Measurements from ENCODE around the gene PEMT. TPM values are rescaled to one million over a fixed set of nuclear protein-coding genes. Genes with fewer than 3 reads are reported as not detected.

Gene PEMT
- total and polyA plus RNA-seq, 9 of the 15 experiments (the other 6 are each of a cell fraction or from before 2014, with no cell fraction given): 1.4 to 36.4 (median 13.6) TPM

- H3K4me1 ChIP-seq (replicated peaks in 1 of 2; ENCODE audit: control insufficient read depth in 2 of 2, insufficient read depth in 2 of 2, low read length in 2 of 2): peaks cover 14 to 44% of the 10 kb centered on the region in 2 experiments; a peak in 4 of 5 replicates
- no peak overlapping the region for H3K4me2 ChIP-seq (ENCODE audit: insufficient read depth, low read length)
- H3K9me1 ChIP-seq (ENCODE audit: control insufficient read depth, insufficient read depth, low read length): peaks cover 7% of the 10 kb centered on the region
- no TSS peak for BruUV-seq (replicated peaks)
- WGBS (ENCODE audit: insufficient coverage, low coverage, missing lambda C conversion rate): 79% methylated on average over 6 of the region's 7 CpGs
- H3K4me3 ChIP-seq: no peak overlapping the region
- H2AFZ ChIP-seq (ENCODE audit: low read depth, low read length): no peak overlapping the region
- no peaks in the 10 kb centered on the region for H4K20me1 ChIP-seq (replicated peaks; ENCODE audit: control insufficient read depth, insufficient read depth, low read length)
- no peak for ATAC-seq
- FAIRE-seq: no peak
- TF ChIP-seq SMAD3 (CRISPR knock-in tag; conservative IDR thresholded peaks at IDR 0.05) (no peak), FOXK2 (conservative IDR thresholded peaks at IDR 0.05 in 1 of 2, IDR thresholded peaks at IDR 0.05 in 1 of 2; ENCODE audit: low read depth in 2 of 2) (no peak), ZNF444 (CRISPR knock-in tag; IDR thresholded peaks at IDR 0.05) (no peak), FOXP1 (CRISPR knock-in tag; IDR thresholded peaks at IDR 0.05) (no peak), CHD4 (IDR thresholded peaks at IDR 0.05; ENCODE audit: insufficient read depth, insufficient replicate concordance, low read depth, low read length, poor library complexity, severe bottlenecking) (no peak), SIX5 (IDR thresholded peaks at IDR 0.05; ENCODE audit: borderline replicate concordance in 1 of 2, insufficient read depth in 1 of 2, low read depth in 1 of 2, low read length in 2 of 2) (no peak), OTX1 (CRISPR knock-in tag; IDR thresholded peaks at IDR 0.05) (no peak), ETV5 (CRISPR knock-in tag; IDR thresholded peaks at IDR 0.05; ENCODE audit: low read depth) (no peak), SMC3 (conservative IDR thresholded peaks at IDR 0.05; ENCODE audit: insufficient read depth, low read depth, low read length) (no peak), E2F3 (CRISPR knock-in tag; IDR thresholded peaks at IDR 0.05) (no peak), DIDO1 (tag; IDR thresholded peaks at IDR 0.05; ENCODE audit: low read depth) (no peak), ATF6 (CRISPR knock-in tag; IDR thresholded peaks at IDR 0.05) (no peak), KLF16 (IDR thresholded peaks at IDR 0.05) (no peak), NCOA4 (IDR thresholded peaks at IDR 0.05; ENCODE audit: partially characterized antibody) (no peak), PRMT5 (CRISPR knock-in tag; IDR thresholded peaks at IDR 0.05) (no peak), EZH2 (IDR thresholded peaks at IDR 0.05; ENCODE audit: borderline replicate concordance, low read depth, low read length) (no peak)
- TF ChIP-seq, protein P1, sequence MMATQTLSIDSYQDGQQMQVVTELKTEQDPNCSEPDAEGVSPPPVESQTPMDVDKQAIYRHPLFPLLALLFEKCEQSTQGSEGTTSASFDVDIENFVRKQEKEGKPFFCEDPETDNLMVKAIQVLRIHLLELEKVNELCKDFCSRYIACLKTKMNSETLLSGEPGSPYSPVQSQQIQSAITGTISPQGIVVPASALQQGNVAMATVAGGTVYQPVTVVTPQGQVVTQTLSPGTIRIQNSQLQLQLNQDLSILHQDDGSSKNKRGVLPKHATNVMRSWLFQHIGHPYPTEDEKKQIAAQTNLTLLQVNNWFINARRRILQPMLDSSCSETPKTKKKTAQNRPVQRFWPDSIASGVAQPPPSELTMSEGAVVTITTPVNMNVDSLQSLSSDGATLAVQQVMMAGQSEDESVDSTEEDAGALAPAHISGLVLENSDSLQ (IDR thresholded peaks at IDR 0.05): no peak
- no peaks in the 10 kb centered on the region for H3K79me2 ChIP-seq (ENCODE audit: control insufficient read depth, insufficient read depth, low read length)
- POLR2A ChIA-PET: interaction anchor here (0.7 kb wide), 1 partner anchor 23 kb away, joined by 3 read pairs; no protein-coding TSS in a partner anchor
- no peak overlapping the region for H3K27ac ChIP-seq (ENCODE audit: extremely low read depth, low read depth, low read length)
- no peak for DNase-seq (ENCODE audit: extremely low read depth in 1 of 4, low spot score in 3 of 4)
- intact Hi-C loops (cut with micrococcal nuclease): no loop called here
- in situ Hi-C loops (cut with MboI): no loop called here
- no peaks in the 10 kb centered on the region for H3K36me3 ChIP-seq (ENCODE audit: control insufficient read depth, insufficient read depth, low read length)
- CTCF ChIA-PET (ENCODE audit: low intra/inter-chr PET ratio): no interaction called here
- H3K9ac ChIP-seq (ENCODE audit: insufficient read depth in 1 of 2, low read depth in 2 of 2, low read length in 2 of 2): no peak overlapping the region
- H3K27me3 ChIP-seq (ENCODE audit: control insufficient read depth in 2 of 2, insufficient read depth in 2 of 2, low read length in 2 of 2): no peaks in the 10 kb centered on the region
- H3K9me3 ChIP-seq (replicated peaks; ENCODE audit: control insufficient read depth, insufficient read depth, low read depth, low read length): no peaks in the 10 kb centered on the region
Observed at GRCh38 chr17:17513626-17514025, 77.9 kb downstream of the PEMT start.

Measured in K562 (cell line).